Measurements from ENCODE around the gene RC3H1.
"Not testable (repeated sequence)": the region's sequence is repeated elsewhere in the genome, so short reads cannot be mapped to it uniquely, and the experiment has no call there.

RC3H1 gene

GRCh38 chr1:173946380-173946921, 75.7 kb downstream of the RC3H1 start:
- no peak for DNase-seq

GRCh38 chr1:173937062-173937461, 85.1 kb downstream of the RC3H1 start:
- peak; percentile 12 for DNase-seq

- no peak for DNase-seq
These were observed 87.7 kb downstream of the RC3H1 start for GRCh38 chr1:173934440-173934839.

- not testable (repeated sequence) for DNase-seq
These were observed 91.6 kb downstream of the RC3H1 start for GRCh38 chr1:173930541-173930940.

GRCh38 chr1:173925306-173926242, 96.6 kb downstream of the RC3H1 start:
- no peak for DNase-seq

GRCh38 chr1:173920861-173921260, 101.3 kb downstream of the RC3H1 start:
- DNase-seq: no peak

- DNase-seq: no peak
These were observed 104.3 kb downstream of the RC3H1 start for GRCh38 chr1:173917635-173918493.

- DNase-seq: no peak
These were observed 105.0 kb downstream of the RC3H1 start, which contains the start of gene SERPINC1 for GRCh38 chr1:173917149-173917548. Gene SERPINC1, minus strand, starts transcription at chr1:173917327. Its CDS starts 68 bp downstream, at chr1:173917259.

- DNase-seq: no peak
These were observed 105.5 kb downstream of the RC3H1 start for GRCh38 chr1:173916667-173917066.

- no peak for DNase-seq
These were observed 106.6 kb downstream of the RC3H1 start for GRCh38 chr1:173915596-173915995.

- peak; percentile 28 for DNase-seq
These were observed 107.7 kb downstream of the RC3H1 start for GRCh38 chr1:173914366-173914871.

GRCh38 chr1:173913111-173913510, 109.0 kb downstream of the RC3H1 start:
- no peak for DNase-seq

GRCh38 chr1:173903827-173904531, 118.2 kb downstream of the RC3H1 start:
- DNase-seq: no peak

- no peak for DNase-seq
These were observed 121.2 kb downstream of the RC3H1 start for GRCh38 chr1:173900992-173901391.

- DNase-seq: no peak
These were observed 121.7 kb downstream of the RC3H1 start for GRCh38 chr1:173900427-173900826.

- no peak for DNase-seq
These were observed 128.0 kb downstream of the RC3H1 start for GRCh38 chr1:173894189-173894588.

GRCh38 chr1:173893611-173894010, 128.5 kb downstream of the RC3H1 start:
- DNase-seq: peak; percentile 25

- DNase-seq: no peak
These were observed 132.3 kb downstream of the RC3H1 start for GRCh38 chr1:173889885-173890284.

GRCh38 chr1:173888749-173889148, 133.4 kb downstream of the RC3H1 start:
- DNase-seq: no peak

- DNase-seq: no peak
These were observed 134.5 kb downstream of the RC3H1 start for GRCh38 chr1:173887627-173888026.

GRCh38 chr1:173886746-173887611, 135.2 kb downstream of the RC3H1 start:
- no peak for DNase-seq

Data from suppressor macrophage treated with lipopolysaccharide for 4 hours (primary cell).